HL-60 (cell line): ENCODE results near the gene MAP4.

Experiments used
- DNase-seq, 2 experiments: peaks; one replicate each; pipeline ENCODE4 v3.0.0-alpha.2; 2010 to 2020; ENCODE audit warnings: low read depth in 1 of 2, low spot score in 1 of 2
- H3K27ac ChIP-seq: fragments of 250-450 bp; sonication (Bioruptor Pico); replicated peaks from 2 replicates; pipeline ENCODE4 v1.5.1; 2020; ENCODE audit warnings: mild to moderate bottlenecking, moderate library complexity
- H3K27me3 ChIP-seq: fragments of 250-450 bp; sonication (Bioruptor Pico); 2 replicates; pipeline ENCODE4 v1.5.1; 2021; ENCODE audit warnings: mild to moderate bottlenecking, moderate library complexity; ENCODE audit not compliant: insufficient read depth, poor library complexity, severe bottlenecking
- H3K4me3 ChIP-seq: replicated peaks from 2 replicates; pipeline ENCODE4 v1.5.1; 2011; ENCODE audit warnings: mild to moderate bottlenecking, control low read depth, low read length; ENCODE audit not compliant: insufficient read depth
- GABPA ChIP-seq: IDR thresholded peaks from 2 replicates; pipeline ENCODE4 v1.6.1; 2012; ENCODE audit warnings: low read depth
- POLR2AphosphoS5 ChIP-seq: IDR thresholded peaks from 2 replicates; pipeline ENCODE4 v1.6.1; 2012; ENCODE audit warnings: low read depth
- SPI1 ChIP-seq: IDR thresholded peaks from 2 replicates; pipeline ENCODE4 v1.6.1; 2012; ENCODE audit warnings: low read depth, mild to moderate bottlenecking, borderline replicate concordance
- TF ChIP-seq, protein P1 (sequence below): IDR thresholded peaks from one replicate; pipeline ENCODE4 v1.5.1; 2011; ENCODE audit warnings: low read length, control low read depth, inconsistent platforms; ENCODE audit not compliant: insufficient read depth
- TF ChIP-seq, protein P2 (sequence below): IDR thresholded peaks from 2 replicates; pipeline ENCODE4 v1.6.1; 2012; ENCODE audit warnings: low read depth; ENCODE audit not compliant: insufficient replicate concordance

MAP4 gene

DNA sequence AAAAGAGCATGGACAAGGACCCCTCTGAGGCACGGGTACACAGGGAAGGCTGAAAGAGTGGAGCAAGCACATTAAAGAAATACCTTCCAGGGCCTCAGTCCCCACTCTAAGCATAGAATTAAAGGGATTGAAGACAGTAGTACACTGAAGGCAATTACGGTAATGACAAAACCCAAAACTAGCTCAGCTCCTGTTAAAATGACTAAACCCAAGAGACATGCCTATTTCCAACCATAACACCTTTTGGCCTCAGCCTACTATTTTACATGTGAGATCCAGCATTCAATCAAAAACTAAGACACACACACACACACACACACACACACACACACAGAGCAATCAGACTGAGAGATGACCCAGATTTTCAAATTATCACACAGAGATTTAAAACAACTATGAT, 19.8 kb downstream of the MAP4 start:
- TF ChIP-seq, protein P1, sequence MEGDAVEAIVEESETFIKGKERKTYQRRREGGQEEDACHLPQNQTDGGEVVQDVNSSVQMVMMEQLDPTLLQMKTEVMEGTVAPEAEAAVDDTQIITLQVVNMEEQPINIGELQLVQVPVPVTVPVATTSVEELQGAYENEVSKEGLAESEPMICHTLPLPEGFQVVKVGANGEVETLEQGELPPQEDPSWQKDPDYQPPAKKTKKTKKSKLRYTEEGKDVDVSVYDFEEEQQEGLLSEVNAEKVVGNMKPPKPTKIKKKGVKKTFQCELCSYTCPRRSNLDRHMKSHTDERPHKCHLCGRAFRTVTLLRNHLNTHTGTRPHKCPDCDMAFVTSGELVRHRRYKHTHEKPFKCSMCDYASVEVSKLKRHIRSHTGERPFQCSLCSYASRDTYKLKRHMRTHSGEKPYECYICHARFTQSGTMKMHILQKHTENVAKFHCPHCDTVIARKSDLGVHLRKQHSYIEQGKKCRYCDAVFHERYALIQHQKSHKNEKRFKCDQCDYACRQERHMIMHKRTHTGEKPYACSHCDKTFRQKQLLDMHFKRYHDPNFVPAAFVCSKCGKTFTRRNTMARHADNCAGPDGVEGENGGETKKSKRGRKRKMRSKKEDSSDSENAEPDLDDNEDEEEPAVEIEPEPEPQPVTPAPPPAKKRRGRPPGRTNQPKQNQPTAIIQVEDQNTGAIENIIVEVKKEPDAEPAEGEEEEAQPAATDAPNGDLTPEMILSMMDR = no peak
- TF ChIP-seq GABPA (no peak), SPI1 (no peak), POLR2AphosphoS5 (no peak)
- TF ChIP-seq, protein P2, sequence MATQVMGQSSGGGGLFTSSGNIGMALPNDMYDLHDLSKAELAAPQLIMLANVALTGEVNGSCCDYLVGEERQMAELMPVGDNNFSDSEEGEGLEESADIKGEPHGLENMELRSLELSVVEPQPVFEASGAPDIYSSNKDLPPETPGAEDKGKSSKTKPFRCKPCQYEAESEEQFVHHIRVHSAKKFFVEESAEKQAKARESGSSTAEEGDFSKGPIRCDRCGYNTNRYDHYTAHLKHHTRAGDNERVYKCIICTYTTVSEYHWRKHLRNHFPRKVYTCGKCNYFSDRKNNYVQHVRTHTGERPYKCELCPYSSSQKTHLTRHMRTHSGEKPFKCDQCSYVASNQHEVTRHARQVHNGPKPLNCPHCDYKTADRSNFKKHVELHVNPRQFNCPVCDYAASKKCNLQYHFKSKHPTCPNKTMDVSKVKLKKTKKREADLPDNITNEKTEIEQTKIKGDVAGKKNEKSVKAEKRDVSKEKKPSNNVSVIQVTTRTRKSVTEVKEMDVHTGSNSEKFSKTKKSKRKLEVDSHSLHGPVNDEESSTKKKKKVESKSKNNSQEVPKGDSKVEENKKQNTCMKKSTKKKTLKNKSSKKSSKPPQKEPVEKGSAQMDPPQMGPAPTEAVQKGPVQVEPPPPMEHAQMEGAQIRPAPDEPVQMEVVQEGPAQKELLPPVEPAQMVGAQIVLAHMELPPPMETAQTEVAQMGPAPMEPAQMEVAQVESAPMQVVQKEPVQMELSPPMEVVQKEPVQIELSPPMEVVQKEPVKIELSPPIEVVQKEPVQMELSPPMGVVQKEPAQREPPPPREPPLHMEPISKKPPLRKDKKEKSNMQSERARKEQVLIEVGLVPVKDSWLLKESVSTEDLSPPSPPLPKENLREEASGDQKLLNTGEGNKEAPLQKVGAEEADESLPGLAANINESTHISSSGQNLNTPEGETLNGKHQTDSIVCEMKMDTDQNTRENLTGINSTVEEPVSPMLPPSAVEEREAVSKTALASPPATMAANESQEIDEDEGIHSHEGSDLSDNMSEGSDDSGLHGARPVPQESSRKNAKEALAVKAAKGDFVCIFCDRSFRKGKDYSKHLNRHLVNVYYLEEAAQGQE = no peak
- no peak overlapping the region for H3K27ac ChIP-seq
- no peaks in the 10 kb centered on the region for H3K27me3 ChIP-seq
- no peak overlapping the region for H3K4me3 ChIP-seq
- no peak for DNase-seq

DNA sequence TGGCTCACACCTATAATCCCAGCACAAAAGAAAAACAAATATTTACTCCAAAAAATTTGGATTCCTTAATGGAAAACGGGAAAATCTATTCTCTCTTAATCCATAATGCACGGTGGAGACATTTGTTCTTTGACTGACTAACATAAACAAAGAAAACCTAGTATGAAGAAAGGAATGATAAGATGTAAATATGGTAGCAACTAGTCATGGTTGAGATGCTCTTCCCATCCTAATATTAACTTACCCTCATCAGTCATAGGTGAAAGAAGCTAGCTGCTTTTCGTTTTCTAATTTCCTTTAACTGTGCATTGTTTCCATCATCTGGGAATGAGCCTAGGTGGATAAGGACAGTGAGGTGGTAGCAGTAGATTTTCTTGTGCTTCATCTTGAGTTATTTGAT, 22.0 kb downstream of the MAP4 start:
- Histone ChIP-seq H3K27me3 (no peaks in the 10 kb centered on the region), H3K27ac (no peak overlapping the region), H3K4me3 (no peak overlapping the region)
- DNase-seq = no peak
- TF ChIP-seq GABPA = no peak
- TF ChIP-seq, protein P2 = no peak
- TF ChIP-seq SPI1 = no peak
- TF ChIP-seq, protein P1 = no peak
- TF ChIP-seq POLR2AphosphoS5 = no peak

DNA sequence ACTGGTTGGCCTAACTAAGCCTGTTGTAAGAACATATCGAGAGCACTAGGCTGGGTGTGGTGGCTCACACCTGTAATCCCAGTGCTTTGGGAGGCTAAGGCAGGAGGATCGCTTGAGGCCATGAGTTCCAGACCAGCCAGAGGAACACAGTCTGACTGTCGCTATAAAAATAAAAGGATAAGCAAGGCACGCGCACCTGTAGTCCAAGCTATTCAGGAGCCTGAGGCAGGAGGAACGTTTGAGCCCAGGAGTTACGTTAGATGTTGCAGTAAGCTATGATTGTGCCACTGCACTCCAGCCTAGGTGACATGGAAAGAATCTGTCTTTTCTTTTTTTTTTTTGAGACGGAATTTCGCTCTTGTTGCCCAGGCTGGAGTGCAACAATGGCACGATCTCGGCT, 24.9 kb downstream of the MAP4 start:
- no peaks in the 10 kb centered on the region for H3K27me3 ChIP-seq
- no peak overlapping the region for H3K27ac ChIP-seq
- TF ChIP-seq GABPA = no peak
- no peak for TF ChIP-seq POLR2AphosphoS5
- TF ChIP-seq, protein P1 = no peak
- no peak for TF ChIP-seq SPI1
- TF ChIP-seq, protein P2 = no peak
- no peak for DNase-seq
- no peak overlapping the region for H3K4me3 ChIP-seq
